Measurements from ENCODE around the gene COL6A1.
"Not testable (repeated sequence)": the region's sequence is repeated elsewhere in the genome, so short reads cannot be mapped to it uniquely, and the experiment has no call there.

The COL6A1 gene

DNA sequence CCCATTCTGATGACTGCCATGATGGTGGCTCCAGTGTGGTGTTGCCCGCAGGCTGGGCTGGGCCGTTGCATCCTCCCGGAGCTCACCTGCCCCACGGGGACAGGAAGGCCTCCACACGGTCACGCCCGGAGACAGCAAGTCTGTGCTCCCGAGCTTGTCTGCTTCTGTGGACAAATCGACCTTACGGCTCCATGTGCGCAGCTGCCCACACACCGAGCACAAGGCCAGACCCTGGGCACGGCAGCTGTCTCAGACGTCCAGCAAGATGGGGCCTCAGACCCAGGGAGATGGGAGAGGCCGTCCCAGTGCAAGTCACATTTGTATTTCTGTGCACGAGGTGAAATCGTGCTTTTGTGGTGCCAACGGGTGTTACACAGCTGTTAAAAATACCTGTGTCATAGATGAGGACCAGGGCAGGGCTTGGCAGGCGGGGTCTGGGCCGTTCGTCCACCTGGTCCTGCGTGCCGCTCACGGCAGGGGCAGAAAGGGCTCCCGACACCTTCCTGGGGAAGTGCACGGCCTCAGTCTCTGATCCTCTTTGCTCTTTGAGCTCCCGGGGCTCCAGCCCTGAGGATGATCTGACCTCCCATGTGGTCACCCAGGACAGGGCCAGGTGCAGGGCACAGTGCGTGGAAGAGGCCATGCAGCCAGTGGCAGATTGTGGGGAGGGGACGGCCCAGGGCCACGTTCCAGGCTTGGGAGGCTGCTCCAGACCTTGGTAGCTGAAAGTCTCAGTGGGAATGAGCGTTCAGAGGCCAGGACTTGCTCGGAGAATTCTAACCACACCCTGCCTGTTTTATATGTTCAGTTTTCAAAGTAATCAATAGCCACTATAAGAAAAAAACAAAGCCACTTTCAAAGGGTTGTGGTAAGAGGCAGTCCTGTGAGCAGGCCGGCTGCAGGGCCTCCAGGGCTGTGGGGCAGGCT is 13.5 kb downstream of the COL6A1 start:
- DNase-seq = no peak

DNA sequence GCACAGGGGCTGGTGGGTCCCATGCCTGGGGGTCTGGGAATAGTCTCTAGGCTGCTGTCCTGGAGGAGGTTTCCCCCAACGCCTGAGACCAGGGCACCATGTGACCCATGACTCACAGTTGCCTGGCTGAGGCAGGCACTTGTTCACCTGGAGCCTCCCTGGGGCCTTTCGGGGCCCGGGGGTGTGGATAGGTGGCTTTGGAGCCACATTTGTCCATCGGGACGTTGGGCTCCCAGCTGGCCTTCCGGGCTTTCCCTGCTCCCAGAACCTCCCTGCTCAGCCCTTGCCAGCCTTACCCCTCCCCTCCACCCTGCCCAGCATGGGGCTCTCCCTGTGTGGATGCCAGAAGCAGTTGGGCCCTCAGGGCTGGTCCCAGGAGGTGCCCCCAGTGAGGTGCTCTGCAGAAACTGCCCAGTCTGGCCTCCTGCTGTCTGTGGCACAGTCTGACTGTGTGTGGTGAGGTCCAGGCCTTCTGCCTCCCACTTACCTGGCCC is 14.2 kb downstream of the COL6A1 start:
- no peak for DNase-seq

DNA sequence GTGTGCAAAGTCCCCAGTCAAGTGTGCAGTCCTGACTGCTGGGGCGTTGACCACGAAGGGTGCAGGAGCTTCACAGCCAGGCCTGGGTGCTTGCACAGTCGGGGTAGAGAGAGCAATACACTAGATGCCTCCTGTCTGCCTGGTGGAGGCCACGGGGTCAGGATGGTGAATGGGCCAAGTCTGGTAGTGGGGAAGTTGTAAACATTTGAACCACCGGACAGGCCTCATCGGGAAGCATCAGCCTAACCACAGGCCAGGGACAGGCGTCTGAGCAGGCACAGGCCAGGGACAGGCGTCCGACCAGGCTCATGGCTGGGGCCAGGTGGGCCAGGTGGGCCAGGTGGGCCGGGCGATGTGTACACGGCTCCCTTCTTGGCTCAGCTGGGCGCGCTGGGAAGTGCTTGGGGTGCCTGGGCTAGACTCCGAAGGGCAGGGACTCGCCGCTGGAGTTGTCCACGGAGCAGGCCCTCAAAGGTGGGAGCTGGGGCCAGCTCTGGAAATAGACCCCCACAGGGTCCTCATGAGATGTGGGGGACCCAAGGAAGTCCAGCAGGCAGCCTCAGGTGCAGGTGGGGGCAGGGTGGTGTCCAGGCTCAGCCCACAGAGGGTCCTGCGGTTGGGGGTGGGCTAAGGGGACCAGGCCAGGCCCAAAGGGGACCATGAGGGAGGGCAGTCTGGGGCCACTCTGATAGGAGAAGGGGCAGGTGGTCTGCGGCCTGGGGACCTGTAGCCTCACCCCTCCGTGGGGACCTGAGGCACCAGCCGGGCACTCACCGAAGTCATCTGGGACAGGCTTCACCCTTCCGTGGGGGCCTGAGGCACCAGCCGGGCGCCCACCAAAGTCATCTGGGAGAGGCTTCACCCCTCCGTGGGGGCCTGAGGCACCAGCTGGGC is 15.0 kb downstream of the COL6A1 start:
- DNase-seq = no peak

DNA sequence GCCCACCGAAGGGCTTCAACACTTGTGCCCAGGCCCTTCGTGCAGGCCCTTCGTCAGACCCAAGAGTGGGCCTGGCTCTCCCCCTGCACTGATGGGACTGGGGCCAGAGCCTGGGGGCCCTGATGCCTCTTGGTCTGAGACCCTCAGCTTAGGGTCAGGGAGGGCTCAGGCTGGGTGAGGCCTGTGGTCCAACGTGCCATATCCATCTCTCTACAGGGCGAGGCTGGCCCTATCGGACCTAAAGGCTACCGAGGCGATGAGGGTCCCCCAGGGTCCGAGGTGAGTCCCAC is 15.6 kb downstream of the COL6A1 start:
- DNase-seq = no peak

DNA sequence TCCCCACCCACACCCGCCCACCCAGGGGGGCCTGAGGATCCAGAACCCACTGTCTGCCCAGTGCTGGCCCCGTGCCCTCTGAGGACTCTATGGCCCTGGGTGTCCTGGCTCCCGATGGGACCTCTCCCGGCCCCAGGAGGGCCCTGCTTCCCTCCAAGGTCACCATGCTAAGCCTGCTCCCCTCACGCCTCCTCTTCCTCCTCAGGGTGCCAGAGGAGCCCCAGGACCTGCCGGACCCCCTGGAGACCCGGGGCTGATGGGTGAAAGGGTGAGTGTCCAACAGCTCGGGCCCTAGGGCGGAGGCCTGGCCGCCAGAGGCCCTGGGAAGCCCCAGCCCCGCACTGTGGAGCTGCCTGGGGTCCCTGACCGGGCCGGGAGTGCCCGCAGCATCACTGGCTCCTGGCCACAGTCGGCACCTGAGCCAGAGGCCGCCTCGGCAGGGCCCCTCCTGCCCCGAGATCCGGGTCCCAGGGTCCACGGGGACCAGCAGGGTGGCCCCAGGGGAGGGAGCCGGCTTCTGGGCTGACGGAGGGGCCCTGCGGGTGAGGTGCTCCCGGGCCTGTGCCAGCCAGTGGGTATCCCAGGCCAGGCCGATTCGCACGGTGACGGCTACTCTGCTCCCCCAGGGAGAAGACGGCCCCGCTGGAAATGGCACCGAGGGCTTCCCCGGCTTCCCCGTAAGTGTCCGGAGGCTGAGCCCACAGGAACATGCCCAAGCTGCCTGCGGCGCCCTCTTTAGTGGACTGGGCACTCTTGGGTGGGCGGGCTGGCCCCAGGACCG is 16.1 kb downstream of the COL6A1 start:
- no peak for DNase-seq

DNA sequence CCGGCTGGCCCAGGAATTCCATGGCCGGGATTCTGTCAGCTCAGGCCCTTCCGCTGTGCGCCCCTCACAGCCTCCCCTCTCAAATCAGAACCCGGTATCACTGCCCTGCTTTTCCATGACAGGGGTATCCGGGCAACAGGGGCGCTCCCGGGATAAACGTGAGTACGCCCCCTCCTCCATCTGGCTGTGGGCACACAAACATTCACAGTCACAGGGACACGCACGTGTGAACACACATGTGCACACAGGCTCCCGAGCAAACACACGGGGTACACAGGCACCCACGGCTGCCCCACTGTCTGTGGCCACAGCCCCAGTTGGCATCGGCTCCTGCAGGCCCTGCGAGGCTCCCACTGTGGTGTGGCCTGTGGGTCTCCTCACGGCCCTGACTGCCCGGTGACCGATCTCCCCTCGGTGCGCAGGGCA is 16.7 kb downstream of the COL6A1 start:
- no peak for DNase-seq

DNA sequence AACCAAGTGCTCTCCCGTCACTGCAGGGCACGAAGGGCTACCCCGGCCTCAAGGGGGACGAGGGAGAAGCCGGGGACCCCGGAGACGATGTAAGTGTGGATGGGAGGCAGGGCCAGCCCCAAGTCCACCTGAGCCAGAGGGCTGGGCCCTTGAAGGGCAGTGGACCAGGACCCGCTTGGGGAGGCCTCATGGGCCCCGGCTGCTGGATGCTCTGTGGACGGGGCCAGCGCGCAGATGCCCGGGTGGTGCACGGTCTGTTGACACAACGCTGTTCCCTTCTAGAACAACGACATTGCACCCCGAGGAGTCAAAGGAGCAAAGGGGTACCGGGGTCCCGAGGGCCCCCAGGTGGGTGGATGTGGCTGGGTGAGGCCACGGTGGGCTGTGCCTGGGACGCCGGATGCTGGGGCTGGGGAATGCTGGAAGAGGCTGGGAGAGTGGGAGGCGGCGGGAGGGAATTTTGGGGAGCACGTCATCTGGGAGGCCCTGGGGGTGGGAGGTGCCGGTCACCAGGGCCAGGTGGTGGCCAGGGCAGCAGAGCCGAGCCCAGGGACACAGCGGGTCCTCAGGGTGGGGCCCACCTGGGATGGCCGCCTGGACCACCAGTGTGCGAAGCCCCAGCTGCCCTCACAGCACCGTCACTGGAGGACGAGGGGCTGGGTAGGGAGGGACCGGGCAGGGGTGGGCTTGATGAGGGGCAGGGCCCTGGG is 17.5 kb downstream of the COL6A1 start:
- no peak for DNase-seq

DNA sequence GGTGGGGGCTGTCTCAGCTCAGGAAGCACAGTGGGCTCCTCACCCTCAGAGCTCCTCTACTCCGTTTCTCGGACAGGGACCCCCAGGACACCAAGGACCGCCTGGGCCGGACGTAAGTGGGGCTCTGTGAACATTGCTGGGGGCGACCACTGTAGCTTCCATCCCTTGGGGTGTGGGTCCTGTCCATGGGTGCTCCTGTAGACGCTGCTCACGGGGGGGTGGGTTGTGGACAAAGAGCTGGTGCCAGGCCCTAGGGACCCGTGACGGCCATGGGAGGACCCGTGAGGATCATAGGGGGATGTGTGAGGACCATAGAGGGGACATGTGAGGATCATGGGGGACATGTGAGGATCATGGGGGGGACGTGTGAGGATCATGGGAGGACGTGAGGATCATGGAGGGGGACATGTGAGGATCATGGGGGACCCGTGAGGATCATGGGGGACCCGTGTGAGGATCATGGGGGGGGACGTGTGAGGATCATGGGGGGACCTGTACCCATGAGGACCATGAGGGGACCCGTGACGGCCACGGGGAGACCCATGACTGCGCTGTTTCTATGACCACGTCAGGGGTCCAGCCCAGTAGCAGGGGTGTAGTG is 18.1 kb downstream of the COL6A1 start:
- no peak for DNase-seq

DNA sequence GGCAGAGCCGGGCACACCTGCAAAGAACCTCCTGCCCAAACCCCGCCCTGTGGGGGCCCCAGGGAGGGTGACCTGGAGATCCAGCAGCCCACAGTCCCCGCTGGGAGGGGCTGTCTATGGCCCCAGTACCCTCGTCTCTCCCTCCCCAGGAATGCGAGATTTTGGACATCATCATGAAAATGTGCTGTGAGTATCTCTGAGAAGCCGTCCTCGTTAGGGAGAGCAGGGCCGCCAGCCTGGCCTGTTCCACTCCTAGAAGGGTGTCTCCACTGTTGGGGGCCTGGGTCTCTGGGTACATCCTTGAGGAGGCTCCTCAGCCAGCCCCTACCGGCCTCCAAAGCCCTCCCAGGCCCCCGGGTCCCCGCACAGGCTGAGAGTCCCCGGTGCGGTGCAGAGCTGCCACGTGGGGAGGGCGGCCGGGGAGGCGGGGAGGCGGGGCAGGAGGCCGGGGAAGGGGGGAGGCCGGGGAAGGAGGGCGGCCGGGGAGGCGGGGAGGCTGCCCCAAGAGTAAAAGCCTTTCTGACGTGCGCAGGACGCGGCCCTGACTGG is 18.7 kb downstream of the COL6A1 start:
- DNase-seq = no peak

DNA sequence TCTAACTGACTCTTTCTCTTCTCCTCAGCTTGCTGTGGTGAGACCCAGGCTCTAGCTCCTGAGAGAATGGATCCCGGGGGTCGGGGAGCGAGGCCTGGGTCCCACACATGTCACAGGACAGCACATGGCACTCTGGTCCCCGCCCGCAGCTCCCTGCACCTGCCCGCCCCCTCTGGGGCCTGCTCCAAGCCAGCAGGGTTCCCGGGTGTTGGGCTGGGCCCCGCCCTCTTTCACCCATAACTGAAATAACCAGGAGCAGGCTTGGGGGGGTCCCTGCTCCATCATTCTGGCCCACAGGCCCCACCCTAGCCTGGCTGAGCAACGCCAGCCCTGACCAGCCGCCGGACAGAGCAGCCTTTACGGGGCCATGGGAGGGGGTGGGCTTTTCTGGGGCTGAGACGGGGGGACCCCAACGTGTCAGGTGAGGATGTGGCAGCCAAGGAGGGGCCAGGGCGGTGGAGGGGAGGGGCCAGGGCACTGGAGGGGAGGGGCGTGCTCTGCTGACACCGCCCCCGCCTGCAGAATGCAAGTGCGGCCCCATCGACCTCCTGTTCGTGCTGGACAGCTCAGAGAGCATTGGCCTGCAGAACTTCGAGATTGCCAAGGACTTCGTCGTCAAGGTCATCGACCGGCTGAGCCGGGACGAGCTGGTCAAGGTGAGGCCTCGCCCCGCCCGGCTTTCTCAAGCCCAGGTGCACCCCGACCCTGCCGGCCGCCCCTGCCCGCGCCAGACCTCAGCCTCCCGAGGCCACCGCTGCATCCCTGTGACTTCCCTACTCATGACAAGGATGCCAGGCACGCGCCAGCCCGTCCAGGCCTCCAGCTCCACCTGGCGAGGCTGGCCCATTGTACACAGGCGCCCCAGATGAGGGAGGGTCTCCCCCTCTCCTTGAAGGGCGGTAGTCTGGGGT is 19.4 kb downstream of the COL6A1 start:
- no peak for DNase-seq

DNA sequence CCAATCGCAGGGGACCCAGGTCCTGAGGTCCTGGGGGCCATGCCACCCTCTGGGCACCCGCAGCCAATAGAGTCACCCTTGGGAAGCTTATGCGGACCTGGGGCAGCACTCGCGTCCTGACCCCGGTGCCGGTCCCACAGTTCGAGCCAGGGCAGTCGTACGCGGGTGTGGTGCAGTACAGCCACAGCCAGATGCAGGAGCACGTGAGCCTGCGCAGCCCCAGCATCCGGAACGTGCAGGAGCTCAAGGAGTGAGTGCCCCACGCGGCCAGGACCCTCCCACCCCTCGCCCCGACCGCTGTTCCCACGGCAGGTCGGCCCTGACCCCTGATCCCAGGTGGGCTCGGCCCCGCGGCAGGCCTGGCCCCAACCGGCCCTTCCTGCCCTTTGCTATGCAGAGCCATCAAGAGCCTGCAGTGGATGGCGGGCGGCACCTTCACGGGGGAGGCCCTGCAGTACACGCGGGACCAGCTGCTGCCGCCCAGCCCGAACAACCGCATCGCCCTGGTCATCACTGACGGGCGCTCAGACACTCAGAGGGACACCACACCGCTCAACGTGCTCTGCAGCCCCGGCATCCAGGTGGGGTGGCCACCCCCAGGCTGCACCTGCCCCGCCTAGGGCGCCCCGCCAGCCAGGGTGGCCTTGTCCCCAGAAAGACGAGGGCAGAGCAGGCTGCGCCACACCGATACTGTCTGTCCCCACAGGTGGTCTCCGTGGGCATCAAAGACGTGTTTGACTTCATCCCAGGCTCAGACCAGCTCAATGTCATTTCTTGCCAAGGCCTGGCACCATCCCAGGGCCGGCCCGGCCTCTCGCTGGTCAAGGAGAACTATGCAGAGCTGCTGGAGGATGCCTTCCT is 20.5 kb downstream of the COL6A1 start:
- no peak for DNase-seq

DNA sequence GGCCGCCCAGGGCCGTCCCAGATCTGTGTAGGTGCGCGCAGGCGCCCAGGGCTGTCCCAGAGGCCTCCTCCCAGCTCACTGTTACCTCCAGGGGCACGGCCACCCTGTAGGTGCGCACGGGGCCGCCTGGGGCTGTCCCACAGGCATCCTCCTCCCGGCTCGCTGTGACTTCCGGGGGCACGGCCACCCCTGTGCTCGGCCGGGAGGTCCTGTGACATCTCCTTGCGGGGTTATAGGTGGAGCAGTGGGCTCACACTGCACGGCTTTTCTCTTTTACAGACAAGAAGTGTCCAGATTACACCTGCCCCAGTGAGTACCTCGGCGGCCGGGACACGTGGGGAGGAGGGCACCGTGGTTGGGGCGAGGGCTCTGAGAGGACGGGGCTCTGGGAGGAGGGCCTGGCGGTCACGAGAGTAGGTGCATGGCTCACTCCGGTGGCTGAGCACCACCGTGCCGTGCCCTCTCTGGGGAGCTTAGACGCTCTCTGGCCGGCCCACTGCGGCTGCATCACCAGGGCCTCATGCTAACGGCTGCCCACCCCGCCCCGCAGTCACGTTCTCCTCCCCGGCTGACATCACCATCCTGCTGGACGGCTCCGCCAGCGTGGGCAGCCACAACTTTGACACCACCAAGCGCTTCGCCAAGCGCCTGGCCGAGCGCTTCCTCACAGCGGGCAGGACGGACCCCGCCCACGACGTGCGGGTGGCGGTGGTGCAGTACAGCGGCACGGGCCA is 21.4 kb downstream of the COL6A1 start:
- DNase-seq = no peak

DNA sequence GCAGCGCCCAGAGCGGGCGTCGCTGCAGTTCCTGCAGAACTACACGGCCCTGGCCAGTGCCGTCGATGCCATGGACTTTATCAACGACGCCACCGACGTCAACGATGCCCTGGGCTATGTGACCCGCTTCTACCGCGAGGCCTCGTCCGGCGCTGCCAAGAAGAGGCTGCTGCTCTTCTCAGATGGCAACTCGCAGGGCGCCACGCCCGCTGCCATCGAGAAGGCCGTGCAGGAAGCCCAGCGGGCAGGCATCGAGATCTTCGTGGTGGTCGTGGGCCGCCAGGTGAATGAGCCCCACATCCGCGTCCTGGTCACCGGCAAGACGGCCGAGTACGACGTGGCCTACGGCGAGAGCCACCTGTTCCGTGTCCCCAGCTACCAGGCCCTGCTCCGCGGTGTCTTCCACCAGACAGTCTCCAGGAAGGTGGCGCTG is 22.0 kb downstream of the COL6A1 start:
- no peak for DNase-seq

DNA sequence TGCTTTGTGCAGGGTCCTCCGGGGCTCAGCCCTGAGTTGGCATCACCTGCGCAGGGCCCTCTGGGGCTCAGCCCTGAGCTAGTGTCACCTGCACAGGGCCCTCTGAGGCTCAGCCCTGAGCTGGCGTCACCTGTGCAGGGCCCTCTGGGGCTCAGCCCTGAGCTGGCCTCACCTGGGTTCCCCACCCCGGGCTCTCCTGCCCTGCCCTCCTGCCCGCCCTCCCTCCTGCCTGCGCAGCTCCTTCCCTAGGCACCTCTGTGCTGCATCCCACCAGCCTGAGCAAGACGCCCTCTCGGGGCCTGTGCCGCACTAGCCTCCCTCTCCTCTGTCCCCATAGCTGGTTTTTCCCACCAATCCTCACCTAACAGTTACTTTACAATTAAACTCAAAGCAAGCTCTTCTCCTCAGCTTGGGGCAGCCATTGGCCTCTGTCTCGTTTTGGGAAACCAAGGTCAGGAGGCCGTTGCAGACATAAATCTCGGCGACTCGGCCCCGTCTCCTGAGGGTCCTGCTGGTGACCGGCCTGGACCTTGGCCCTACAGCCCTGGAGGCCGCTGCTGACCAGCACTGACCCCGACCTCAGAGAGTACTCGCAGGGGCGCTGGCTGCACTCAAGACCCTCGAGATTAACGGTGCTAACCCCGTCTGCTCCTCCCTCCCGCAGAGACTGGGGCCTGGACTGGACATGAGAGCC is 22.7 kb downstream of the COL6A1 start:
- DNase-seq = no peak

DNA sequence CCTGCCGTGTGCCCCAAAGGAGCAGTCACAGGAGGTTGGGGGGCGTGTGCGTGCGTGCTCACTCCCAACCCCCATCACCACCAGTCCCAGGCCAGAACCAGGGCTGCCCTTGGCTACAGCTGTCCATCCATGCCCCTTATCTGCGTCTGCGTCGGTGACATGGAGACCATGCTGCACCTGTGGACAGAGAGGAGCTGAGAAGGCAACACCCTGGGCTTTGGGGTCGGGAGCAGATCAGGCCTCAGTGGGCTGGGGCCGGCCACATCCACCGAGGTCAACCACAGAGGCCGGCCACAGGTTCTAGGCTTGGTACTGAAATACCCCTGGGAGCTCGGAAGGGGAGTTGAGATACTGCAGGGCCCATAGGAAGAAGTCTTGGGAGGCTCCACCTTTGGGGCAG is 23.5 kb downstream of the COL6A1 start:
- DNase-seq = no peak

DNA sequence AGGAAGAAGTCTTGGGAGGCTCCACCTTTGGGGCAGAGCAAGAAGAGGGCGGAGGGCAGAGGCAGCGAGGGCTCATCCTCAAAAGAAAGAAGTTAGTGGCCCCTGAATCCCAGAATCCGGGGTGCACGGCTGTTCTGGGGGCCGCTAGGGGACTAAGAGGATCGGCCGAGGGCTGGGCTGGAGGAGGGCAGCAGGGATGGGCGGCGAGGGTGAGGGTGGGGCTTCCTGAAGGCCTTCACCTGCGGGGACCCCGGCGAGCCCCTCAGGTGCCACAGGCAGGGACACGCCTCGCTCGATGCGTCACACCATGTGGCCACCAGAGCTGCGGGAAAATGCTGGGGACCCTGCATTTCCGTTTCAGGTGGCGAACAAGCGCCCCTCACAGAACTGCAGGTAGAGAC is 23.9 kb downstream of the COL6A1 start:
- DNase-seq = no peak

DNA sequence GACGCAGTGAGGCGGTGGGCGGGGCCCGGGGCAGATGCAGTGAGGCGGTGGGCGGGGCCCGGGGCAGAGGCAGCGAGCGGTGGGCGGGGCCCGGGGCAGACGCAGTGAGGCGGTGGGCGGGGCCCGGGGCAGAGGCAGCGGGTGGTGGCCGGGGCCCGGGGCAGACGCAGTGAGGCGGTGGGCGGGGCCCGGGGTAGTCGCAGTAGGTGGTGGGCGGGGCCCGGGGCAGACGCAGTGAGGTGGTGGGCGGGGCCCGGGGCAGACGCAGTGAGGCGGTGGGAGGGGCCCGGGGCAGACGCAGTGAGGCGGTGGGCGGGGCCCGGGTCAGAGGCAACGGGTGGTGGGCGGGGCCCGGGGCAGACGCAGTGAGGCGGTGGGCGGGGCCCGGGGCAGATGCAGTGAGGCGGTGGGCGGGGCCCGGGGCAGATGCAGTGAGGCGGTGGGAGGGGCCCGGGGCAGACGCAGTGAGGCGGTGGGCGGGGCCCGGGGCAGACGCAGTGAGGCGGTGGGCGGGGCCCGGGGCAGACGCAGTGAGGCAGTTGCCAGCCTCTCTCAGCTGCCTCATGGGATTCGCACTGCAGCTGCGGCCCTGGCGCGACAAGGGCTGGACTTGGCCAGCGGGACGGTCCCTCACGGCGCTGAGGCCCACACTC is 24.4 kb downstream of the COL6A1 start:
- not testable (repeated sequence) for DNase-seq
